HG03457 (cell line): Measurements from ENCODE around the gene DHDH.

ENCODE experiments used
- ATAC-seq: cut with Tn5 transposase; IDR thresholded peaks from one replicate; pipeline ENCODE4 v1.9.1; 2021; ENCODE audit warnings: moderate number of reproducible peaks; ENCODE audit not compliant: unreplicated experiment

Gene DHDH

GRCh38 chr19:48965040-48965805 lies 31.7 kb downstream of the DHDH start, which contains the start of gene FTL:
TSS of gene FTL (plus strand) at chr19:48965309. CDS start at chr19:48965508, 199 bp downstream.
- peak; percentile 34 for ATAC-seq

- peak; percentile 28 for ATAC-seq
Observed at GRCh38 chr19:48965806-48966540, 32.5 kb downstream of the DHDH start.

- ATAC-seq = no peak
Observed at GRCh38 chr19:48966541-48967345, 33.2 kb downstream of the DHDH start.

GRCh38 chr19:48967346-48968178 lies 34.1 kb downstream of the DHDH start:
- ATAC-seq = no peak

- no peak for ATAC-seq
Observed at GRCh38 chr19:48968179-48968661, 34.7 kb downstream of the DHDH start.

- ATAC-seq = no peak
Observed at GRCh38 chr19:48968813-48969218, 35.3 kb downstream of the DHDH start.

GRCh38 chr19:48969276-48970138 lies 36.0 kb downstream of the DHDH start:
- no peak for ATAC-seq

GRCh38 chr19:48970139-48970766 lies 36.8 kb downstream of the DHDH start:
- no peak for ATAC-seq

- ATAC-seq = no peak
Observed at GRCh38 chr19:48970923-48971395, 37.5 kb downstream of the DHDH start.

GRCh38 chr19:48975947-48976847 lies 42.7 kb downstream of the DHDH start:
- no peak for ATAC-seq

GRCh38 chr19:48977061-48977460 lies 43.6 kb downstream of the DHDH start:
- ATAC-seq = no peak

- ATAC-seq = no peak
Observed at GRCh38 chr19:48982280-48982679, 48.8 kb downstream of the DHDH start.

- ATAC-seq = no peak
Observed at GRCh38 chr19:48985711-48986110, 52.2 kb downstream of the DHDH start.

GRCh38 chr19:48986211-48986610 lies 52.7 kb downstream of the DHDH start:
- no peak for ATAC-seq

GRCh38 chr19:48987323-48987722 lies 53.8 kb downstream of the DHDH start:
- ATAC-seq = no peak

GRCh38 chr19:48988286-48988685 lies 54.8 kb downstream of the DHDH start:
- no peak for ATAC-seq

- no peak for ATAC-seq
Observed at GRCh38 chr19:48988860-48989259, 55.4 kb downstream of the DHDH start.
